Measurements from ENCODE around the gene AMZ1. TPM values are rescaled to one million over a fixed set of nuclear protein-coding genes. Genes with fewer than 3 reads are reported as not detected.
A peak's percentile ranks its signal among the peaks of the same experiment; 100 is the strongest.

The AMZ1 gene
- total and polyA plus RNA-seq, 7 experiments from 2014 or later = 0.07 to 2.4 (median 0.43) TPM

GRCh38 chr7:2706685-2707126 lies 18.7 kb downstream of the AMZ1 start:
- Mint-ChIP-seq H3K36me3 (no peaks in the 10 kb centered on the region), H3K27ac (no peak overlapping the region), H3K27me3 (peaks cover 0 to 22% (median 3%) of the 10 kb centered on the region in 5 donors), H3K9me3 (peaks cover 0 to 5% (median 0%) of the 10 kb centered on the region in 11 donors), H3K4me3 (no peak overlapping the region), H3K4me1 (peaks cover 13 to 27% (median 19%) of the 10 kb centered on the region in 7 donors)
- ChIA-PET POLR2A (no interaction called here), CTCF (interaction anchor here (0.8 to 1.1 kb wide), 2 partner anchors 9 to 36 kb away, joined by 4 to 5 read pairs; no protein-coding TSS in a partner anchor)
- ATAC-seq (no peak), DNase-seq (no peak)
- Histone ChIP-seq H3K4me3 (ENCODE audit: low read length) (no peak overlapping the region), H3K27ac (ENCODE audit: low read depth, low read length) (no peak overlapping the region), H3K27me3 (ENCODE audit: control insufficient read depth in 2 of 2, insufficient read depth in 2 of 2, low read length in 2 of 2) (no peaks in the 10 kb centered on the region), H3K4me1 (ENCODE audit: control insufficient read depth in 2 of 2, insufficient read depth in 2 of 2, low read length in 2 of 2) (peaks cover 21 to 29% of the 10 kb centered on the region in 2 donors), H3K36me3 (ENCODE audit: control insufficient read depth in 2 of 3, insufficient read depth in 3 of 3, low read length in 3 of 3) (no peaks in the 10 kb centered on the region), H3K9me3 (ENCODE audit: control insufficient read depth in 2 of 3, low read length in 3 of 3) (no peaks in the 10 kb centered on the region)
- intact Hi-C loops (cut with micrococcal nuclease) = loop anchor here in 1 of 2 donors (5.0 kb wide), 1 partner anchor 74 kb away; the partner anchor contains the start of gene TTYH3

DNA sequence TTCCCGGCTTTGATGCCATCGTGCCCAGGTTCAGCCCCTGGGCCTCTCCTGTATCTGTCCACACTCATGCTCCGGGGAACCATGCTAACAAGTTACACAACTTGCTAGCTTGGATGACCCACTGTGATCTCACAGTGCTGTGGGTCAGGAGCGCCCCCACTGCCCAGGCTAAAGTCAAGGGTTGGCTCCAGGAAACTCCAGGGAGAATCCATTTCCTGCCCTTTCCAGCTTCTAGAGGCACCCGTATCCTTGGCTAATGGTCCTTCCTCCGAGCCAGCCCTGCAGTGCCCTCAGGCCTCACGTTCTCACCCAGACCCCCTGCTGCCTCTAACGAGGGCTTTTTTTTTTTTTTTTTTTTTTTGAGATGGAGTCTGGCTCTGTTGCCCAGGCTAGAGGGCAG lies 19.5 kb downstream of the AMZ1 start:
- DNase-seq (no peak), ATAC-seq (no peak)
- Mint-ChIP-seq H3K27me3 (peaks cover 0 to 18% (median 3%) of the 10 kb centered on the region in 5 donors), H3K36me3 (no peaks in the 10 kb centered on the region), H3K9me3 (peaks cover 0 to 5% (median 0%) of the 10 kb centered on the region in 11 donors), H3K4me1 (peaks cover 9 to 24% (median 19%) of the 10 kb centered on the region in 7 donors), H3K27ac (peak overlapping the region in 1 of 9 donors; percentile 29), H3K4me3 (no peak overlapping the region)
- Histone ChIP-seq H3K27ac (ENCODE audit: low read depth, low read length) (no peak overlapping the region), H3K4me1 (ENCODE audit: control insufficient read depth in 2 of 2, insufficient read depth in 2 of 2, low read length in 2 of 2) (peaks cover 21 to 33% of the 10 kb centered on the region in 2 donors), H3K4me3 (ENCODE audit: low read length) (no peak overlapping the region), H3K9me3 (ENCODE audit: control insufficient read depth in 2 of 3, low read length in 3 of 3) (no peaks in the 10 kb centered on the region), H3K27me3 (ENCODE audit: control insufficient read depth in 2 of 2, insufficient read depth in 2 of 2, low read length in 2 of 2) (no peaks in the 10 kb centered on the region), H3K36me3 (ENCODE audit: control insufficient read depth in 2 of 3, insufficient read depth in 3 of 3, low read length in 3 of 3) (no peaks in the 10 kb centered on the region)
- ChIA-PET CTCF (interaction anchor here (0.6 to 0.8 kb wide), 2 partner anchors 36 to 39 kb away, joined by 4 to 5 read pairs; no protein-coding TSS in a partner anchor), POLR2A (no interaction called here)
- intact Hi-C loops (cut with micrococcal nuclease) = loop anchor here in 1 of 2 donors (5.0 kb wide), 1 partner anchor 75 kb away; the partner anchor contains the start of gene TTYH3

DNA sequence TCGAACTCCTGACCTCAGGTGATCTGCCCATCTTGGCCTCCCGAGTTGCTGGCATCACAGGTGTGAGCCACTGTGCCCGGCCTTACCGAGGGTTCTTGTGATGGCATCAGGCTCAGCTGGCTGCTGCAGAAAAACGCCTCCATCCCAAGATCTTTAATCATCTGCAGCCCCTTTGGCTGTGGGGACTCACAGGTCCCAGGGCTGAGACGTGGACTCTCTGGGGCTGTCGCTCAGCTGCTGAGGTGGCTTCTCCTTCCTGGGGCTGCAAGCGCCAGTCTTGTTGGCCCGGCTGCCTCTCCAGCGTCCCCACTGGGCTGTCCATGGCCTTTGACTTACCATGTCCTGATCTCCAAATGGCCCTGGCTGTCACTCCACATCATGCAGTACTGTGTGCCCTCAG lies 20.0 kb downstream of the AMZ1 start:
- DNase-seq (no peak), ATAC-seq (no peak)
- peaks cover 0 to 5% (median 0%) of the 10 kb centered on the region in 11 donors for H3K9me3 Mint-ChIP-seq
- Histone ChIP-seq H3K9me3 (ENCODE audit: control insufficient read depth in 2 of 3, low read length in 3 of 3) (no peaks in the 10 kb centered on the region), H3K4me1 (ENCODE audit: control insufficient read depth in 2 of 2, insufficient read depth in 2 of 2, low read length in 2 of 2) (peaks cover 21 to 33% of the 10 kb centered on the region in 2 donors), H3K4me3 (ENCODE audit: low read length) (no peak overlapping the region), H3K27me3 (ENCODE audit: control insufficient read depth in 2 of 2, insufficient read depth in 2 of 2, low read length in 2 of 2) (no peaks in the 10 kb centered on the region), H3K27ac (ENCODE audit: low read depth, low read length) (no peak overlapping the region), H3K36me3 (ENCODE audit: control insufficient read depth in 2 of 3, insufficient read depth in 3 of 3, low read length in 3 of 3) (no peaks in the 10 kb centered on the region)
- intact Hi-C loops (cut with micrococcal nuclease) = loop anchor here in 1 of 2 donors (5.0 kb wide), 1 partner anchor 76 kb away; the partner anchor contains the start of gene TTYH3
- no peak overlapping the region for H3K27ac Mint-ChIP-seq
- H3K27me3 Mint-ChIP-seq = peaks cover 0 to 18% (median 3%) of the 10 kb centered on the region in 5 donors
- H3K4me3 Mint-ChIP-seq = no peak overlapping the region
- POLR2A ChIA-PET = no interaction called here
- H3K36me3 Mint-ChIP-seq = no peaks in the 10 kb centered on the region
- CTCF ChIA-PET = interaction anchor here (2.8 to 6.0 kb wide), 2 partner anchors 36 to 257 kb away, joined by 10 to 45 read pairs; no protein-coding TSS in a partner anchor
- H3K4me1 Mint-ChIP-seq = peaks cover 9 to 24% (median 19%) of the 10 kb centered on the region in 7 donors

DNA sequence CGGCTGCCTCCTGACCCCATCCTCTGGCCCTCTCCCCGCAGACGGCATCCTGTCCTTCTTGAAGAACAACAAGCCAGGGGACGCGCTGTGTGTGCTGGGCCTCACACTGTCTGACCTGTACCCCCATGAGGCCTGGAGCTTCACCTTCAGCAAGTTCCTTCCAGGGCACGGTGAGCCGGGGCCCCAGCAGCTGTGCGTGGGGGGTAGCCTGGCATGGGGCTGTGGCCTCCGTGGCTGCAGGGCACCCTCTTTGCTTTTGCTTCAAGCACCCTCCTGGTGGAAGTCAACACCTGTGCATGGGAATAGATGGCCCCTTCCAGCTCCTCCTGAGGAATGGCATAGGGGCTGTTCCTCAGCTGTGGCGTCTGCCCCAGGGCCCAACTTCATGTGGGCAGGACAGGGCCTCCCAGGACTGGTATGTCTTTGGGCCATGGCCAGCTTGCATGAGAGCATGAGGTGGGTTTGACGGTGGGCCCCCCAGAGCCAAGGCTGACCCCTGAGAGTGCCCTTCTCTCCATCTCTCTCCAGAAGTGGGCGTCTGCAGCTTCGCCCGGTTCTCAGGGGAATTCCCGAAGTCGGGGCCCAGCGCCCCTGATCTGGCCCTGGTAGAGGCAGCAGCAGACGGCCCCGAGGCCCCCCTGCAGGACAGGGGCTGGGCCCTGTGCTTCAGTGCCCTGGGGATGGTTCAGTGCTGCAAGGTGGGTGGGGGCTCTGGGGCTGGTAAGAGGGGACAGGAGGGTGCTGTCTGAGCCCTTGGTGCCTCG lies 20.7 kb downstream of the AMZ1 start:
- Histone ChIP-seq H3K36me3 (ENCODE audit: control insufficient read depth in 2 of 3, insufficient read depth in 3 of 3, low read length in 3 of 3) (no peaks in the 10 kb centered on the region), H3K27ac (ENCODE audit: low read depth, low read length) (no peak overlapping the region), H3K4me1 (ENCODE audit: control insufficient read depth in 2 of 2, insufficient read depth in 2 of 2, low read length in 2 of 2) (peaks cover 21 to 33% of the 10 kb centered on the region in 2 donors), H3K4me3 (ENCODE audit: low read length) (peak overlapping the region; percentile 37), H3K9me3 (ENCODE audit: control insufficient read depth in 2 of 3, low read length in 3 of 3) (no peaks in the 10 kb centered on the region), H3K27me3 (ENCODE audit: control insufficient read depth in 2 of 2, insufficient read depth in 2 of 2, low read length in 2 of 2) (no peaks in the 10 kb centered on the region)
- DNase-seq = no peak
- H3K27ac Mint-ChIP-seq = no peak overlapping the region
- CTCF ChIA-PET = interaction anchor here (1.9 to 6.0 kb wide), 4 partner anchors 9 to 258 kb away, joined by 10 to 45 read pairs (median 16); no protein-coding TSS in a partner anchor
- no peak for ATAC-seq
- H3K9me3 Mint-ChIP-seq = peaks cover 0 to 5% (median 0%) of the 10 kb centered on the region in 11 donors
- H3K4me1 Mint-ChIP-seq = peaks cover 9 to 29% (median 22%) of the 10 kb centered on the region in 7 donors
- no peaks in the 10 kb centered on the region for H3K36me3 Mint-ChIP-seq
- H3K27me3 Mint-ChIP-seq = peaks cover 0 to 14% (median 4%) of the 10 kb centered on the region in 5 donors
- peak overlapping the region in 1 of 10 donors; percentile 60 for H3K4me3 Mint-ChIP-seq
- POLR2A ChIA-PET = interaction anchor here (1.2 to 1.3 kb wide), 2 partner anchors 10 to 12 kb away, joined by 3 to 6 read pairs; no protein-coding TSS in a partner anchor
- intact Hi-C loops (cut with micrococcal nuclease) = loop anchor here (1.0 to 5.0 kb wide), 6 partner anchors 9 to 257 kb away; partner anchors contain the start of gene TTYH3 (in 2 of the 2)

GRCh38 chr7:2709553-2710285 lies 21.7 kb downstream of the AMZ1 start:
- intact Hi-C loops (cut with micrococcal nuclease) = loop anchor here (1.0 to 5.0 kb wide), 7 partner anchors 10 to 258 kb away; partner anchors contain the start of gene TTYH3 (in 2 of the 2)

More at GRCh38 chr7:2709553-2710285, 21.7 kb downstream of the AMZ1 start:
- Mint-ChIP-seq H3K4me1 (peaks cover 15 to 39% (median 31%) of the 10 kb centered on the region in 7 donors), H3K27me3 (peaks cover 0 to 17% (median 8%) of the 10 kb centered on the region in 5 donors), H3K36me3 (no peaks in the 10 kb centered on the region), H3K9me3 (peaks cover 0 to 5% (median 0%) of the 10 kb centered on the region in 11 donors), H3K4me3 (peak overlapping the region in 7 of 10 donors; percentile 25 to 73 (median 60)), H3K27ac (peak overlapping the region in 2 of 9 donors; percentile 25 to 63)
- peak; percentile 90 for ATAC-seq
- peak; percentile 59 to 84 (median 81) for DNase-seq
- Histone ChIP-seq H3K36me3 (ENCODE audit: control insufficient read depth in 2 of 3, insufficient read depth in 3 of 3, low read length in 3 of 3) (no peaks in the 10 kb centered on the region), H3K27me3 (ENCODE audit: control insufficient read depth in 2 of 2, insufficient read depth in 2 of 2, low read length in 2 of 2) (no peaks in the 10 kb centered on the region), H3K4me3 (ENCODE audit: low read length) (peak overlapping the region; percentile 37), H3K4me1 (ENCODE audit: control insufficient read depth in 2 of 2, insufficient read depth in 2 of 2, low read length in 2 of 2) (peaks cover 24 to 35% of the 10 kb centered on the region in 2 donors), H3K9me3 (ENCODE audit: control insufficient read depth in 2 of 3, low read length in 3 of 3) (no peaks in the 10 kb centered on the region), H3K27ac (ENCODE audit: low read depth, low read length) (no peak overlapping the region)
- ChIA-PET CTCF (interaction anchor here (0.5 to 6.0 kb wide), 16 partner anchors 7 to 1597 kb away, joined by 3 to 45 read pairs (median 4); no protein-coding TSS in a partner anchor), POLR2A (interaction anchor here (0.5 to 2.1 kb wide), 7 partner anchors 9 to 258 kb away, joined by 3 to 14 read pairs (median 4); no protein-coding TSS in a partner anchor)
